PC-3 (cell line): Measurements from ENCODE around the gene TMEM123. TPM values are rescaled to one million over a fixed set of nuclear protein-coding genes. Genes with fewer than 3 reads are reported as not detected.
A peak's percentile ranks its signal among the peaks of the same experiment; 100 is the strongest.

Source experiments
- ATAC-seq: fragments of 200-7000 bp; cut with Tn5 transposase; 2 replicates; pipeline ENCODE4 v1.9.1; 2020; ENCODE audit warnings: mild to moderate bottlenecking, moderate library complexity
- BruUV-seq: library from RNA; stranded (reverse); fragments of 400-500 nt; replicated peaks from 2 replicates; lab custom pipeline; 2021; lab: Mats Ljungman, UMichigan
- CTCF ChIA-PET: fragments of 300-600 bp; sonication (Branson Sonifier 250); formaldehyde crosslinking; loops from one replicate; lab custom pipeline; 2022; ENCODE audit warnings: antibody characterized with exemption; lab: Charles Lee
- POLR2A ChIA-PET: fragments of 300-600 bp; sonication (Branson Sonifier 250); formaldehyde crosslinking; loops from one replicate; lab custom pipeline; 2022; ENCODE audit warnings: antibody characterized with exemption; ENCODE audit not compliant: unreplicated experiment; lab: Charles Lee
- DNase-seq: peaks from one replicate; pipeline ENCODE4 v3.0.0-alpha.2; 2015
- H2AFZ ChIP-seq: fragments of 300-600 bp; sonication (generic); 2 replicates; pipeline ENCODE4 v1.6.0; 2016; ENCODE audit warnings: antibody characterized with exemption, low read length
- H3F3A ChIP-seq: fragments of 300-600 bp; sonication (generic); one replicate; pipeline ENCODE4 v1.6.0; 2017; ENCODE audit warnings: antibody characterized with exemption, low read length, control low read depth, mild to moderate bottlenecking; ENCODE audit not compliant: unreplicated experiment
- H3K27ac ChIP-seq: fragments of 300-600 bp; sonication (generic); 2 replicates; pipeline ENCODE4 v1.5.1; 2016; ENCODE audit warnings: mild to moderate bottlenecking, low read length
- H3K27me3 ChIP-seq: fragments of 300-600 bp; sonication (generic); 2 replicates; pipeline ENCODE4 v1.6.1; 2016; ENCODE audit warnings: low read length, mixed read lengths
- H3K36me3 ChIP-seq: fragments of 300-600 bp; sonication (generic); 2 replicates; pipeline ENCODE4 v1.6.1; 2016; ENCODE audit warnings: low read depth, mixed run types, low read length, mixed read lengths
- H3K4me1 ChIP-seq: fragments of 300-600 bp; sonication (generic); 2 replicates; pipeline ENCODE4 v1.5.1; 2016; ENCODE audit warnings: low read length; ENCODE audit not compliant: insufficient read depth
- H3K4me2 ChIP-seq: fragments of 300-600 bp; sonication (generic); 2 replicates; pipeline ENCODE4 v1.6.0; 2016; ENCODE audit warnings: low read length
- H3K4me3 ChIP-seq: fragments of 300-600 bp; sonication (generic); 2 replicates; pipeline ENCODE4 v1.5.1; 2016; ENCODE audit warnings: mild to moderate bottlenecking, low read length, mixed read lengths
- H3K79me2 ChIP-seq: fragments of 300-600 bp; sonication (generic); 2 replicates; pipeline ENCODE4 v1.6.1; 2017; ENCODE audit warnings: low read length, mixed read lengths
- H3K9ac ChIP-seq: fragments of 300-600 bp; sonication (generic); 2 replicates; pipeline ENCODE4 v1.6.0; 2016; ENCODE audit warnings: mild to moderate bottlenecking, low read length
- H3K9me2 ChIP-seq: fragments of 300-600 bp; sonication (generic); replicated peaks from 2 replicates; pipeline ENCODE4 v1.6.1; 2016; ENCODE audit warnings: mixed run types, low read length, mixed read lengths
- H3K9me3 ChIP-seq: fragments of 300-600 bp; sonication (generic); 2 replicates; pipeline ENCODE4 v1.6.1; 2016; ENCODE audit warnings: low read length, mixed read lengths
- H4K20me1 ChIP-seq: fragments of 300-600 bp; sonication (generic); 2 replicates; pipeline ENCODE4 v1.6.1; 2016; ENCODE audit warnings: low read length, mixed read lengths
- EZH2 ChIP-seq: fragments of 300-600 bp; sonication (generic); IDR thresholded peaks from one replicate; pipeline ENCODE4 v1.6.1; 2017; ENCODE audit warnings: antibody characterized with exemption, mild to moderate bottlenecking, low read length; ENCODE audit not compliant: unreplicated experiment
- EZH2phosphoT487 ChIP-seq: fragments of 300-600 bp; sonication (generic); IDR thresholded peaks from 2 replicates; pipeline ENCODE4 v1.6.1; 2018; ENCODE audit warnings: mild to moderate bottlenecking, antibody characterized with exemption, low read length, borderline replicate concordance
- intact Hi-C: fragments of 100-400 bp; cut with micrococcal nuclease; formaldehyde crosslinking; loops from 2 replicates; pipeline ENCODE4 v1.9.0; 2023
- total RNA-seq: library from RNA; depleted of rRNA; stranded (reverse); fragments of >200 nt; gene quantifications from 2 replicates; pipeline ENCODE4 v1.2.3, GENCODE V29; 2014
- TF ChIP-seq, protein P1 (sequence below): fragments of 300-600 bp; sonication (generic); conservative IDR thresholded peaks from 2 replicates; pipeline ENCODE4 v1.5.1; 2017; ENCODE audit warnings: antibody characterized with exemption, low read depth, mild to moderate bottlenecking, low read length

Gene TMEM123
- total RNA-seq, 1 experiment from 2014 or later, result 163 TPM

DNA sequence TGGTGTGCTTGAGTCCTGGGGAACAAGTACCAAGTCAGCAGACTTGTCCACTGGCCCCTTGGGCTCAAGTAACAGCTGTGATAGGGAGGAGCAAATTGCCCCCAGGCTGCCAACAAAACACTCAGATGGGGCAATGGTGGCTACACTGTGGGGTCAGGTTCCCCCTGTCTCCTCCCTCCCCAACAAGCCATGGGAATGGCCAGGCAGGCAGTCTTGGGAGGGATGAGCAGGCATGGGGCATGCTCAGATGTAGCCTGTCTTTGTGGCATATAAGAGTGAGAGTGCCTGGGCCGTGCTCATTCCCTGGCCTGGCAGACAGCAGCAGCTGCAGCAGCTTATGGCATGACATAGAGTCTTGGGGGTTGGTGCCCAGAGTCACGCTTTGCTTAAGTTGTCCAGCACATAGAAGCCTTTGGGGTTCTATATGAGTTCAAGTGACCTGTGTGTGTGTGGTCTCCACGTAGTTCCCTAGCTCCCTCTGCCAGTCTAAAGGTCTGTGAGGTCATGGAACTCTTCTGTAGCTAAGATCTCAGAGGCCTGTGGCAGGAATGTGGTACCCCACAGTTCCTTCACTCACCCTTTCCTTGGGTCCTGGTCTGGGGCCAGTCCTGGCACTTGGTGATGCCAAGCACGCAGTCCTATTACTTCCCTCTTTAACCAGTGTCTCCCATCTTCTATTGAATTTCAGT lies 60.9 kb downstream of the TMEM123 start:
- Histone ChIP-seq H3K4me2 (no peak overlapping the region), H3K27ac (no peak overlapping the region), H3K9me2 (no peaks in the 10 kb centered on the region), H2AFZ (no peak overlapping the region), H3K4me1 (no peaks in the 10 kb centered on the region), H3K4me3 (no peak overlapping the region), H3K27me3 (no peaks in the 10 kb centered on the region), H3K36me3 (peaks cover 12% of the 10 kb centered on the region), H3K9me3 (no peaks in the 10 kb centered on the region), H3K9ac (no peak overlapping the region), H3F3A (no peaks in the 10 kb centered on the region), H4K20me1 (no peaks in the 10 kb centered on the region), H3K79me2 (no peaks in the 10 kb centered on the region)
- DNase-seq, result no peak
- no peak for TF ChIP-seq EZH2phosphoT487
- TF ChIP-seq EZH2, result no peak
- TF ChIP-seq, protein P1, sequence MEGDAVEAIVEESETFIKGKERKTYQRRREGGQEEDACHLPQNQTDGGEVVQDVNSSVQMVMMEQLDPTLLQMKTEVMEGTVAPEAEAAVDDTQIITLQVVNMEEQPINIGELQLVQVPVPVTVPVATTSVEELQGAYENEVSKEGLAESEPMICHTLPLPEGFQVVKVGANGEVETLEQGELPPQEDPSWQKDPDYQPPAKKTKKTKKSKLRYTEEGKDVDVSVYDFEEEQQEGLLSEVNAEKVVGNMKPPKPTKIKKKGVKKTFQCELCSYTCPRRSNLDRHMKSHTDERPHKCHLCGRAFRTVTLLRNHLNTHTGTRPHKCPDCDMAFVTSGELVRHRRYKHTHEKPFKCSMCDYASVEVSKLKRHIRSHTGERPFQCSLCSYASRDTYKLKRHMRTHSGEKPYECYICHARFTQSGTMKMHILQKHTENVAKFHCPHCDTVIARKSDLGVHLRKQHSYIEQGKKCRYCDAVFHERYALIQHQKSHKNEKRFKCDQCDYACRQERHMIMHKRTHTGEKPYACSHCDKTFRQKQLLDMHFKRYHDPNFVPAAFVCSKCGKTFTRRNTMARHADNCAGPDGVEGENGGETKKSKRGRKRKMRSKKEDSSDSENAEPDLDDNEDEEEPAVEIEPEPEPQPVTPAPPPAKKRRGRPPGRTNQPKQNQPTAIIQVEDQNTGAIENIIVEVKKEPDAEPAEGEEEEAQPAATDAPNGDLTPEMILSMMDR, result no peak
- ChIA-PET CTCF (interaction anchor here (0.6 kb wide), 1 partner anchor 115 kb away, joined by 3 read pairs; no protein-coding TSS in a partner anchor), POLR2A (no interaction called here)
- ATAC-seq, result no peak
- no TSS peak for BruUV-seq
- intact Hi-C loops, result loop anchor here (2.0 kb wide), 1 partner anchor 221 kb away; no protein-coding TSS in a partner anchor

DNA sequence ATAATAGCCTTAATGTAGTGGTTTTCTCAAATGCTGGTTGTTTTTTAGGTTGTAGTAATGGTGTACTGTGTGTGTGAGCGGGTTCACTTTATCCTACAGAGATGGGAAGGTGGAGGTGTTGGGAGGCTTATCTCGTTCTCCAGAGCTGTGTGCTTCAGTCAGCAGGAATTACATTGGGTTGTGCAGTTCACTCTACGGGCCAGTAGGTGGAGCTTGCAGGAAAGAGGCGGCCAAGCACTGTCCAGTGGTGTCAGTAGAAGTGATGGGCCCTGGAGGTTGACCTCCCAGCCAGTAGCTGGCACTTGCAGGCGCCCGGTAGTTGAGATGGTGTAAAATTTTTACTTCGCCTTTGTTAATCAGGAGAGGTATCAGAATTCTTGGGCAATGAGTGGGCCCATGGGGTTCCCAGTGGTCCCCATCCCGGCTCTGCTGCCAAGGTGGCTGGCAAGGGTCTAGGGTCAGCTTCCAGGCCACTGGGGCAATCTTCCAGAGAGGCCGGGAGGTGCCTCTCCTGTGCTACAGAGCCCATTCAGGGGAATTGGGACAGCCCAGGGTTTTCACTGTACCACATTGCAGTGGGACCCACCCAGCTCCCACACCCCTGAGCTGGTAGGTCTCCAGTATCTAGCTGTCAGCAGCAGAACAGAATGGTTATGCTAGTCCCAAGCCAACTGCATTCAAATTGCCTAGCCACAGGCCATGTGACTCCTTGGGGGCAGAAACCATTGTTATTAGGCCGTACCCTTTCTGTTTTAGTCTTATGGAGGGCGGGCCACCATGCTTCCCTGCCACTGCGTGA lies 61.7 kb downstream of the TMEM123 start:
- H3K9ac ChIP-seq, result no peak overlapping the region
- no peaks in the 10 kb centered on the region for H3K9me3 ChIP-seq
- ATAC-seq (peak; percentile 87), DNase-seq (peak; percentile 87)
- no peak overlapping the region for H2AFZ ChIP-seq
- H3K27me3 ChIP-seq, result no peaks in the 10 kb centered on the region
- no peak overlapping the region for H3K27ac ChIP-seq
- intact Hi-C loops, result loop anchor here (1.0 to 2.0 kb wide), 2 partner anchors 104 to 222 kb away; no protein-coding TSS in a partner anchor
- ChIA-PET POLR2A (no interaction called here), CTCF (interaction anchor here (0.6 to 1.3 kb wide), 3 partner anchors 116 to 276 kb away, joined by 3 to 5 read pairs (median 4); no protein-coding TSS in a partner anchor)
- H3K4me3 ChIP-seq, result no peak overlapping the region
- no peaks in the 10 kb centered on the region for H3K9me2 ChIP-seq
- H3F3A ChIP-seq, result no peaks in the 10 kb centered on the region
- TF ChIP-seq, protein P1, result peak; percentile 97
- no peak for TF ChIP-seq EZH2phosphoT487
- no TSS peak for BruUV-seq
- peaks cover 9% of the 10 kb centered on the region; the same call in 1 of the 2 replicates for H3K36me3 ChIP-seq
- no peaks in the 10 kb centered on the region for H3K4me1 ChIP-seq
- no peaks in the 10 kb centered on the region for H4K20me1 ChIP-seq
- H3K79me2 ChIP-seq, result no peaks in the 10 kb centered on the region
- no peak overlapping the region for H3K4me2 ChIP-seq
